ENCODE data around the gene ALPP. TPM values are rescaled to one million over a fixed set of nuclear protein-coding genes. Genes with fewer than 3 reads are reported as not detected.
"Not testable (repeated sequence)": the region's sequence is repeated elsewhere in the genome, so short reads cannot be mapped to it uniquely, and the experiment has no call there.

The ALPP gene
- total RNA-seq (2013), result not detected
- polyA plus RNA-seq, result not detected
- polyA minus RNA-seq, result not detected in 2 replicates
- total RNA-seq, result 0 to 0.30 (median 0.11) reads per million in 11 experiments

GRCh38 chr2:232378735-232379151, at the start of gene ALPP:
Gene ALPP, plus strand, starts transcription at chr2:232378751. Its CDS starts 52 bp downstream, at chr2:232378803.
- H3K9ac ChIP-seq (ENCODE audit: insufficient read depth, low read length, poor library complexity, severe bottlenecking); H3K4me1 ChIP-seq (ENCODE audit: control insufficient read depth in 1 of 2, insufficient read depth in 2 of 2, low read length in 2 of 2); H3K4me3 ChIP-seq (replicated peaks in 1 of 3; ENCODE audit: low read depth in 2 of 3, low read length in 3 of 3); H3K9me3 Mint-ChIP-seq; H3K9me3 ChIP-seq (replicated peaks in 1 of 2; ENCODE audit: control insufficient read depth in 1 of 2, insufficient read depth in 1 of 2, low read length in 2 of 2); H3K79me2 ChIP-seq (ENCODE audit: insufficient read depth, low read length); H4K20me1 ChIP-seq (ENCODE audit: insufficient read depth, low read length); H3K4me2 ChIP-seq (replicated peaks; ENCODE audit: extremely low read depth, low read length, poor library complexity, severe bottlenecking); H3K27me3 ChIP-seq (ENCODE audit: control insufficient read depth in 2 of 2, insufficient read depth in 2 of 2, low read length in 2 of 2); H3K4me3 Mint-ChIP-seq; intact Hi-C loops (cut with micrococcal nuclease); H2AFZ ChIP-seq (ENCODE audit: insufficient read depth, low read depth, low read length, poor library complexity, severe bottlenecking); H3K27ac Mint-ChIP-seq; H3K36me3 Mint-ChIP-seq; H3K27ac ChIP-seq (ENCODE audit: low read depth in 1 of 2, low read length in 2 of 2); H3K36me3 ChIP-seq (replicated peaks in 1 of 2; ENCODE audit: control insufficient read depth in 1 of 2, insufficient read depth in 2 of 2, low read length in 2 of 2); DNase-seq; H3K4me1 Mint-ChIP-seq: not testable (repeated sequence)
- peaks cover 10 to 32% (median 16%) of the 10 kb centered on the region in 3 donors for H3K27me3 Mint-ChIP-seq (ENCODE audit: low read depth in 3 of 3)
- 96% methylated on average over 7 of the region's 12 CpGs for WGBS (ENCODE audit: insufficient coverage)

- Histone ChIP-seq H3K36me3 (replicated peaks in 1 of 2; ENCODE audit: control insufficient read depth in 1 of 2, insufficient read depth in 2 of 2, low read length in 2 of 2) (no peaks in the 10 kb centered on the region), H4K20me1 (ENCODE audit: insufficient read depth, low read length) (no peaks in the 10 kb centered on the region), H3K79me2 (ENCODE audit: insufficient read depth, low read length) (no peaks in the 10 kb centered on the region), H3K27me3 (ENCODE audit: control insufficient read depth in 2 of 2, insufficient read depth in 2 of 2, low read length in 2 of 2) (no peaks in the 10 kb centered on the region), H3K4me2 (replicated peaks; ENCODE audit: extremely low read depth, low read length, poor library complexity, severe bottlenecking) (no peak overlapping the region), H3K4me3 (replicated peaks in 1 of 3; ENCODE audit: low read depth in 2 of 3, low read length in 3 of 3) (no peak overlapping the region), H2AFZ (ENCODE audit: insufficient read depth, low read depth, low read length, poor library complexity, severe bottlenecking) (no peak overlapping the region), H3K9me3 (replicated peaks in 1 of 2; ENCODE audit: control insufficient read depth in 1 of 2, insufficient read depth in 1 of 2, low read length in 2 of 2) (no peaks in the 10 kb centered on the region), H3K4me1 (ENCODE audit: control insufficient read depth in 1 of 2, insufficient read depth in 2 of 2, low read length in 2 of 2) (peaks cover 0 to 7% of the 10 kb centered on the region in 2 donors), H3K9ac (ENCODE audit: insufficient read depth, low read length, poor library complexity, severe bottlenecking) (no peak overlapping the region), H3K27ac (ENCODE audit: low read depth in 1 of 2, low read length in 2 of 2) (no peak overlapping the region)
- Mint-ChIP-seq H3K9me3 (no peaks in the 10 kb centered on the region), H3K27ac (no peak overlapping the region), H3K4me3 (no peak overlapping the region), H3K4me1 (peaks cover 9% of the 10 kb centered on the region), H3K36me3 (no peaks in the 10 kb centered on the region), H3K27me3 (ENCODE audit: low read depth in 3 of 3) (peaks cover 0 to 2% (median 1%) of the 10 kb centered on the region in 3 donors)
- intact Hi-C loops (cut with micrococcal nuclease), result loop anchor here (2.0 to 5.0 kb wide), 3 partner anchors 37 to 422 kb away; no protein-coding TSS in a partner anchor
- DNase-seq, result no peak
- WGBS (ENCODE audit: insufficient coverage), result 95% methylated on average over 8 of the region's 15 CpGs
- TF ChIP-seq CTCF (IDR thresholded peaks at IDR 0.05), result no peak
Measured at GRCh38 chr2:232329716-232330067, 48.9 kb upstream of the ALPP start.

All from CD14-positive monocyte (primary cell).